Activated CD8-positive, alpha-beta T cell treated with anti-CD3 and anti-CD28 coated beads, Interleukin-2, amount 10 ng/mL, durations not matched to agents 7 days and 5 days (primary cell): ENCODE measurements around the gene AKAP13. TPM values are rescaled to one million over a fixed set of nuclear protein-coding genes. Genes with fewer than 3 reads are reported as not detected.

Source experiments
- ATAC-seq: fragments of 150-1000 bp; cut with Tn5 transposase; one replicate; pipeline ENCODE4 v1.10.0; 2021; ENCODE audit warnings: moderate library complexity
- CTCF ChIA-PET: fragments of 350-600 bp; sonication (Branson Sonifier 250); formaldehyde crosslinking; loops from one replicate; lab custom pipeline; 2021; ENCODE audit warnings: antibody characterized with exemption; lab: Charles Lee
- POLR2A ChIA-PET: fragments of 350-600 bp; sonication (Branson Sonifier 250); formaldehyde crosslinking; loops from one replicate; lab custom pipeline; 2021; ENCODE audit warnings: antibody characterized with exemption; lab: Charles Lee
- DNase-seq: peaks from one replicate; pipeline ENCODE4 v3.0.0-alpha.2; 2020
- H3K27ac Mint-ChIP-seq: one replicate; pipeline ENCODE4 v1.8.0; 2021; ENCODE audit warnings: mild to moderate bottlenecking, mixed read lengths
- H3K27me3 Mint-ChIP-seq: one replicate; pipeline ENCODE4 v1.8.0; 2021; ENCODE audit warnings: low read depth, mixed read lengths
- H3K36me3 Mint-ChIP-seq: one replicate; pipeline ENCODE4 v1.8.0; 2021; ENCODE audit warnings: low read depth, mixed read lengths
- H3K4me1 Mint-ChIP-seq: one replicate; pipeline ENCODE4 v1.8.0; 2021; ENCODE audit warnings: low read depth, mixed read lengths
- H3K4me3 Mint-ChIP-seq: one replicate; pipeline ENCODE4 v1.8.0; 2021; ENCODE audit warnings: mild to moderate bottlenecking, mixed read lengths
- H3K9me3 Mint-ChIP-seq: one replicate; pipeline ENCODE4 v1.8.0; 2022; ENCODE audit warnings: mixed read lengths; ENCODE audit not compliant: insufficient read depth
- total RNA-seq, 2 experiments: library from RNA; stranded (reverse); gene quantifications; one replicate each; pipeline ENCODE4 v1.2.3, GENCODE V29; 2021

AKAP13 gene
- total RNA-seq, 2 experiments from 2014 or later, result 112 to 117 TPM

DNA sequence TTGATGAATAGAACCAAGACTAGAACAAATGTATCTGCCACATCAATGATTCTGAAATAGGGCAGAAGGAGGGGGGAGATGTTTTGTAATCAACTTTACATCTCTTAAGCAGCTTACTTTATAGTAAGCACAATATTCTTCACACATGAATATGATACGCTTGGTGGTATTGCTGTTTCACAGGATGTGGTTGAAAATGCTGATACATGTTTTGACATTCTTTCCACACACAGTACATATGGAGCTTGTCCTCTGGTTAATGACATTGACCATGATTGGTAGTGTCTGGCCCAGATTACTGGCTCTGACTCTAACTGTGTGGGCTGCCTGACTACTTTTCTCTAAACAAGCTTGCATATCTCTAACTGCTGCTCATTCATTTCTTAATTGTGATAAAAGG is 245.5 kb downstream of the AKAP13 start:
- peak; percentile 77 for ATAC-seq
- peaks cover 60% of the 10 kb centered on the region for H3K4me1 Mint-ChIP-seq
- DNase-seq, result peak; percentile 55

DNA sequence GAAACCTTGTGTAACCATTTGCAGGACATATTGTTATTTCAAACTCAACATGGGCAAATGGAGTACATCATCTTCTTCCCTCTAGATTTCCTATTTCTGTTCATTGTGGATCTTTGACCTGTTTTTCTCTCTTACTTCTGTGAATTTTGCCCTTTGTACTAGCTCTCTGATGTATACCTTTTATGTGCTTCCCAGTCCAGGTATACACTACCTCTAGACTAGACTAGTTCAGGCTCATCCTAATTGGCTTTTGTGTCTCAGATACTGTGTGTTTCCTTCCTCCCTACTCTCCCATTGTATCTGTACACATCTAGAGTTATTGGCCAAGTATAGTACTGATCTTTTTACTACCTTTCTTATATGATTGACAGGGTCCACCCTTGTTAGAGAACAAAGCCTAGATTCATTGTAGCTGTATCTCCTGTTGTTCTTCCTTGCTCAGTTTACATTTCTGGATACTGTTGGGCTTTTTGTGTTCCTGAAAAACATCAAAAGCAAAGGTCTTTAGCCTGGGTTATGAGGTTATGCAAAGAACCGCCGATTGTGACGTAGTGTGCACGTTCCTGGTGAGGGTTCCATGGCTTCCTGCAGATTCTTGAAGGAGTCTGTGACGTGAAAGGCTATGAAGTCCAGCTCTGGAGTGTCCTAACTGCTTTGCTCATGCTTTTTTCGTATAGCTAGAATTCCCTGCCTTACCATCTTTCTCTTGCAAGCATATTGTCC is 247.0 kb downstream of the AKAP13 start:
- CTCF ChIA-PET, result interaction anchor here (0.8 to 2.3 kb wide), 5 partner anchors 9 to 142 kb away, joined by 3 to 11 read pairs (median 3); no protein-coding TSS in a partner anchor
- peak overlapping the region; percentile 26 for H3K27ac Mint-ChIP-seq
- no peak for DNase-seq
- H3K4me1 Mint-ChIP-seq, result peaks cover 56% of the 10 kb centered on the region
- peaks cover 31% of the 10 kb centered on the region for H3K36me3 Mint-ChIP-seq
- POLR2A ChIA-PET, result interaction anchor here (1.0 to 2.6 kb wide), 2 partner anchors 19 to 62 kb away, joined by 3 to 9 read pairs; no protein-coding TSS in a partner anchor
- no peak for ATAC-seq
- H3K27me3 Mint-ChIP-seq, result no peaks in the 10 kb centered on the region
- H3K9me3 Mint-ChIP-seq, result no peaks in the 10 kb centered on the region
- no peak overlapping the region for H3K4me3 Mint-ChIP-seq

More for the DNA sequence above, 245.5 kb downstream of the AKAP13 start:
- CTCF ChIA-PET, result interaction anchor here (0.7 to 3.2 kb wide), 8 partner anchors 8 to 82 kb away, joined by 3 to 13 read pairs (median 4); no protein-coding TSS in a partner anchor
- H3K27ac Mint-ChIP-seq, result peak overlapping the region; percentile 60
- peak overlapping the region; percentile 64 for H3K4me3 Mint-ChIP-seq
- H3K27me3 Mint-ChIP-seq, result no peaks in the 10 kb centered on the region
- no peaks in the 10 kb centered on the region for H3K9me3 Mint-ChIP-seq
- POLR2A ChIA-PET, result interaction anchor here (0.9 to 2.6 kb wide), 7 partner anchors 20 to 77 kb away, joined by 3 to 19 read pairs (median 5); no protein-coding TSS in a partner anchor
- H3K36me3 Mint-ChIP-seq, result peaks cover 38% of the 10 kb centered on the region

DNA sequence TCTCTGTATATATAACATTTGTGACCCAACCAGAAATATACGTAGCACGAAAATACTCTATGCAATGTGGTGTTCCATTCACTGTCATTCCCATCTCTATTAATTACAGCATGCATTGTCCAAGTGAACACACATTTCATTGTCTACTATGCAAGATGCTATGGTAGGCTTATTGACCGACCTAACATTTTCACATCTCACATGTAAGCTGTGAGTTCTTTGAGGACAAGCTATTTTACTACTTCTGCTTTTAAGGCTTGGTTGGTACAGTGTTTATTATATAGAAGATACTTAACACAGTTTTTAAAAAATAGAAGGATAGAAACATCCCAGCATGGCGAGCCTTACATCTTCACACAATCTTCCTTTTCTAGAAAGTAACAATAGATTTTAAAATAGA is 249.9 kb downstream of the AKAP13 start:
- no peak overlapping the region for H3K4me3 Mint-ChIP-seq
- H3K27me3 Mint-ChIP-seq, result no peaks in the 10 kb centered on the region
- POLR2A ChIA-PET, result interaction anchor here (0.6 to 2.6 kb wide), 3 partner anchors 16 to 188 kb away, joined by 3 to 9 read pairs (median 4); no protein-coding TSS in a partner anchor
- DNase-seq, result no peak
- H3K9me3 Mint-ChIP-seq, result no peaks in the 10 kb centered on the region
- ATAC-seq, result no peak
- H3K4me1 Mint-ChIP-seq, result peaks cover 40% of the 10 kb centered on the region
- H3K27ac Mint-ChIP-seq, result no peak overlapping the region
- H3K36me3 Mint-ChIP-seq, result peaks cover 34% of the 10 kb centered on the region
- CTCF ChIA-PET, result interaction anchor here (1.4 kb wide), 1 partner anchor 12 kb away, joined by 3 read pairs; no protein-coding TSS in a partner anchor

DNA sequence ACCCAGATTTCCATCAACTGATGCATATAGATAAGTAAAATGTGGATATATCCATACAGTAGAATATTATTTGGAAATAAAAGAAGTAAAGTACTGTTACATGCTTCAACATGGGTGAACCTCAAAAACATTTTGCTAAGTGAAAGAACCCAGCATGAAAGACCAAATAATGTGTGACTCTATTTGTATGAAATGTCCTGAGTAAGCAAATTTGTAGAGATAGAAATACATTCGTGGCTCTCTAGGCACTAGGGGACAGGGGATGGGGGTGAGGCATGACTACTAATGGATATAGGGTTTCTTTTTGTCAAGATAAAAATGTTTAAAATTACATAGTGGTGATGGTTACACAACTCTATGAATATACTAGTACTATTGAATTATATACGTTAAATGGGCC is 250.6 kb downstream of the AKAP13 start:
- ATAC-seq (no peak), DNase-seq (no peak)
- CTCF ChIA-PET, result no interaction called here
- Mint-ChIP-seq H3K36me3 (peaks cover 29% of the 10 kb centered on the region), H3K9me3 (no peaks in the 10 kb centered on the region), H3K4me1 (peaks cover 33% of the 10 kb centered on the region), H3K27ac (no peak overlapping the region), H3K4me3 (no peak overlapping the region), H3K27me3 (no peaks in the 10 kb centered on the region)
- POLR2A ChIA-PET, result interaction anchor here (0.6 to 1.2 kb wide), 2 partner anchors 15 to 189 kb away, joined by 3 to 4 read pairs; no protein-coding TSS in a partner anchor

DNA sequence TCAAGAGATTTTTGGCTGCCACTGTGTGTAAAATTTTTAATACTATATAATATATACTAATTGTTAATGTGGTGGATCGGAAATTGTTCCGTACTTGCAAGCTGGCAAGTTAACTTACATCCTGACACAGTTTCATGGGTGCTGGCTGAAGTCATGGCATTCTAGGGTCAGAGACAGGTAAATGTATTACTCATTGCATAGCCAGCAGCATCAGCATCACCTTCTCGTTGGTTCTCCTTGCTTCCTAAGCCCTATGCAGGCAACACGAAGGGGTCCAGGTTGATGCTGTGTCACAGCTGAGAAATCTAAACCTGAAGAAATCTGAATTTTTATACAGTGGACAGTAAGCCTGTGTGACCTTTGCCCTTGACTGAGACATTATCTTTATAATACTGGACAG is 251.6 kb downstream of the AKAP13 start:
- peaks cover 22% of the 10 kb centered on the region for H3K36me3 Mint-ChIP-seq
- ChIA-PET POLR2A (no interaction called here), CTCF (no interaction called here)
- DNase-seq (no peak), ATAC-seq (no peak)
- H3K27me3 Mint-ChIP-seq, result no peaks in the 10 kb centered on the region
- H3K4me1 Mint-ChIP-seq, result peaks cover 26% of the 10 kb centered on the region
- H3K4me3 Mint-ChIP-seq, result no peak overlapping the region
- no peak overlapping the region for H3K27ac Mint-ChIP-seq
- H3K9me3 Mint-ChIP-seq, result no peaks in the 10 kb centered on the region

DNA sequence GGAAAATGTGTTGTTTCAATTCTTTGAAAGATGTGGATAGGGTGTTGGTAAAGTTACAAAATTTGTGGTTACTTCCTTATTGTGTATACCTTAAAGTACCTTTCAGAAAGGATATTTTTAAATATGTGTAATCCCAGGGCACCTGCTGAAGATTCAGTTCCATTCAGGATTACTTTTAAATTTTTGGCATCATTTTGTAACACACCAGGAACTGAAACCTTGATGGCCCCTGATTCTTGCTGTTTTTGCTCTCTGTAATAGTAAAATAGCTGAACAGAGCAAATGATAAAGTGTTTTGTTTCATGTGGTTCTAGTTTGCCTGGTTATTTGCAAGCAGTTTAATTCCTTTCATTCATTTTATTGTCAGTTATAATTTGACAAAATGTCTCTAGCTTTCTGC is 253.5 kb downstream of the AKAP13 start:
- Mint-ChIP-seq H3K36me3 (peaks cover 13% of the 10 kb centered on the region), H3K4me3 (no peak overlapping the region), H3K4me1 (peaks cover 19% of the 10 kb centered on the region), H3K27me3 (no peaks in the 10 kb centered on the region), H3K27ac (no peak overlapping the region), H3K9me3 (no peaks in the 10 kb centered on the region)
- ATAC-seq (no peak), DNase-seq (no peak)
- ChIA-PET POLR2A (no interaction called here), CTCF (interaction anchor here (0.9 to 1.3 kb wide), 2 partner anchors 8 to 16 kb away, joined by 3 to 4 read pairs; no protein-coding TSS in a partner anchor)

DNA sequence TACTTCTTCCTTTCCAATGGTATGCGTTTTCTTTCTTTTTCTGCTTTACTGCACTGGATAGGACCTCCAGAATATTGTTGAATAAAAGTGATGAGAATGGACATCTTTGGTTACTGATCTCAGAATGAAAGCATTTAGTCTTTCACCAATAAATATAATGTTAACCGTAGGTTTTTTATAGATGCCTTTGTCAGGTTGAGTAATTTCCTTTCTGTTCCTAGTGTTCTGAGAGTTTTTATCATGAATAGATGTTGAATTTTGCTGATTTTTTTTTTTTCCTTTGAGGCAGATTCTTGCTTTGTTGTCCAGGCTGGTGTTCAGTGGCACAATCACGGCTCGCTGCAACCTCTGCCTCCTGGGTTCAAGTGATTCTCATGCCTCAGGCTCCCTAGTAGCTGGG is 255.9 kb downstream of the AKAP13 start:
- ChIA-PET CTCF (interaction anchor here (1.0 to 1.3 kb wide), 2 partner anchors 10 to 346 kb away, joined by 3 read pairs; no protein-coding TSS in a partner anchor), POLR2A (no interaction called here)
- no peak overlapping the region for H3K4me3 Mint-ChIP-seq

DNA sequence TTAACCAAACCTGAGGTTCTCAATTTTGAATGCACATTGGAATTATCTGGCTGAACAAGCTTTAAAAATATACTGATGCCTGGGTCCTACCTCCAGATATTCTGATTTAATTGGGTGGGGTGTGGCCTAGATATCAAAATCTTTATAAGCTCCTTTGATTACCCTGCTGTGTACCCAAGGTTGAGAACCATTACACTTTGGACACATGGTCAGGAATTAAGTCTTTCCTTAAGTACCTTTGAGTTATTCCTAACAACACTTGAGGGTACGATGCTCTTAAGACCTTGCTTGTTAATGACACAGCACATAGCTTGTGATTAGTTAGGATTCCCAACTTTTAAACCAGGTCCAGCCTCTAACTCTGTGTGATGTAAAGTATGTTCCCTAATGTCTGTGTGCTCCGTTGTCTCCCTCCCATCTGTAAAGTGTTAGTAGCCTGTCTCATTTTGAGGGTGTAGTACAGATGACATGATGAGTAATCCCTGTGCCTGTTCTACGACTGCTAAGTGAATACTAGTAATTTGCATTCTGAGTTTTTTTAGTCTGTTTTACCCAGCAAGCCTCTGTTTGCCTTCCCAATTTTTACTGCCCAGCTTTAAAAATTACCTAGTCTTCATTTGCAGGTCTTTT is 259.5 kb downstream of the AKAP13 start:
- no peak overlapping the region for H3K27ac Mint-ChIP-seq
- peaks cover 11% of the 10 kb centered on the region for H3K4me1 Mint-ChIP-seq
- H3K36me3 Mint-ChIP-seq, result peaks cover 28% of the 10 kb centered on the region
- ChIA-PET CTCF (no interaction called here), POLR2A (no interaction called here)
- H3K9me3 Mint-ChIP-seq, result no peaks in the 10 kb centered on the region
- ATAC-seq (no peak), DNase-seq (no peak)
- no peak overlapping the region for H3K4me3 Mint-ChIP-seq
- H3K27me3 Mint-ChIP-seq, result no peaks in the 10 kb centered on the region

More for the DNA sequence above, 255.9 kb downstream of the AKAP13 start:
- H3K36me3 Mint-ChIP-seq, result peaks cover 24% of the 10 kb centered on the region
- H3K27ac Mint-ChIP-seq, result no peak overlapping the region
- ATAC-seq (no peak), DNase-seq (no peak)
- H3K9me3 Mint-ChIP-seq, result no peaks in the 10 kb centered on the region
- peaks cover 15% of the 10 kb centered on the region for H3K4me1 Mint-ChIP-seq
- H3K27me3 Mint-ChIP-seq, result no peaks in the 10 kb centered on the region

DNA sequence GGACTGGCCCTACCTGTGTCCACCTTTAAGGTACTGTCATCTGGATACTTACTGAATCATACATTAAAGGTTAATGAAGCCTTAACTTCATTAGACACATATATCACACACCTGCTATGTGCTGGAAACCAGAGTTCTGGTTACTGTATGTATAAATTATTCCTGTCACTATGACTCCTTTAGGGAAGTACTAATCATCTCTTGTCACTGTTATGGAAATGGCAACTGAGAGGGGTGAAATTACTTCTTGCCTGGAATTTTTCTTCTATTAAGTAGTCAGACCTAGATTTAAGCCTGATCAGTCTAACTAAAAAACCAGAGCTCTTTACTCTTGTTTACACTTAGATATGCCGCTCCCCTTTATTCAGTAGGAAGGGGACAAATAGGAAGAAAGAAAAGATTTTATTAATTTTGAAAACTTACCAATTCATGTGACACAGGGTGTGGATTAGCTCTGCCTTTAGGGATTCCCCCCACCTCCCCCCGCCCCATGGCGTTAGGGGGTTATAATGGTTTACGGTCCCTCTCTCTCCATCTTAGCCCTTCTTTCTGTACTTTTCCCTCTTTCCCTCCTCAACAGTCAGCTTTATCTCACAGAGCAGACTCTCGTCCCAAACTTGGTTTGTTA is 261.8 kb downstream of the AKAP13 start:
- Mint-ChIP-seq H3K9me3 (no peaks in the 10 kb centered on the region), H3K4me3 (no peak overlapping the region), H3K27me3 (no peaks in the 10 kb centered on the region), H3K27ac (no peak overlapping the region), H3K4me1 (peaks cover 29% of the 10 kb centered on the region), H3K36me3 (peaks cover 41% of the 10 kb centered on the region)
- ChIA-PET CTCF (no interaction called here), POLR2A (interaction anchor here (0.8 kb wide), 1 partner anchor 14 kb away, joined by 3 read pairs; no protein-coding TSS in a partner anchor)
- no peak for ATAC-seq
- DNase-seq, result no peak

DNA sequence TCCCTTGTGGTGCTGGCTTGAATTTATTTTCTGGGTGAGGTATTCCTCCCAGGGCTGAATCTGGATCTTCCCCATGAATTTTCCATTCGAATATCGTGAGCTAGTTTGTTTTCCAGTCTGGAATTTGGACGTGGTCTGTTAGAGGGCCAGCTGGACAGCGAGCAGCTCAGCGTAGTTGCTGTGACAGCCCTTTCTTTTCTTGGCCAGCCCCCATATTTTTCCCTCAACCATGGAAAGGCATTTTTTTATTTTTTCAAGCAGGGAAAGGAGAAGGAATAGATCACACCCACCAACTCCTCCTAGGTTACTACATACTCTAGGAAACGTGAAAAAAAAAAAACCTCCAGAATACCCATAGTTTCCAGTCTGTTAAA is 262.3 kb downstream of the AKAP13 start:
- no peaks in the 10 kb centered on the region for H3K9me3 Mint-ChIP-seq
- ATAC-seq (no peak), DNase-seq (no peak)
- H3K4me3 Mint-ChIP-seq, result no peak overlapping the region
- ChIA-PET CTCF (no interaction called here), POLR2A (interaction anchor here (0.8 kb wide), 1 partner anchor 14 kb away, joined by 3 read pairs; no protein-coding TSS in a partner anchor)
- H3K4me1 Mint-ChIP-seq, result peaks cover 33% of the 10 kb centered on the region
- H3K36me3 Mint-ChIP-seq, result peaks cover 42% of the 10 kb centered on the region
- H3K27ac Mint-ChIP-seq, result no peak overlapping the region
- no peaks in the 10 kb centered on the region for H3K27me3 Mint-ChIP-seq

DNA sequence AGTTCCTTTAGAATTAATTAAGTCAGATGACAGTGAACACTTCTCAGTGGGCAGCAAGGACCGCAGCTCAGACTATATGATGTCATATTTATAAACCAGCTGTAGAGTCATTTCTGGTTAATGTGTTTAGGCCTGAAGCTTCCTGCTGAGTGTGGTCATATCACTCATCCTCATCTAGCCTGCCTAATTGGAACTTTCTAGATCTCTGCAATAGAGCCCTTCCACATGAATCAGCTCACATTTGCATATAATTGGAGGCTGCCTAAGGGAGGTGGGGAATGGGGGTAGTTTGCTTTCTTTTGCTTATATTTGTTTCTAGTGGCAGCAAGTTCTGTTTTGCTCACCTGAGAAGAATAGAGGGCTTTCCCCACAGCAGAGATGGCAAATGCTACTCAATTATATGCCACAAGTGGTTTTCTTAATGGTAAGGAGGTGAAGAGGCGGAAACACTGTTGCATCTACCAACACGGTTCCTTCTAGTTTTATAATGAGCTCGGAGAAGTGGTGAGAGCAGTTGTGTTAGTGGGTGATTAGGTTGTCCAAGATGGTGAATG is 266.2 kb downstream of the AKAP13 start:
- Mint-ChIP-seq H3K36me3 (peaks cover 35% of the 10 kb centered on the region), H3K9me3 (no peaks in the 10 kb centered on the region), H3K27me3 (no peaks in the 10 kb centered on the region), H3K4me1 (peaks cover 41% of the 10 kb centered on the region), H3K27ac (peak overlapping the region; percentile 64), H3K4me3 (peak overlapping the region; percentile 34)
- ChIA-PET CTCF (interaction anchor here (0.6 to 2.2 kb wide), 12 partner anchors 9 to 161 kb away, joined by 3 to 13 read pairs (median 4); no protein-coding TSS in a partner anchor), POLR2A (interaction anchor here (0.7 to 3.3 kb wide), 6 partner anchors 16 to 65 kb away, joined by 3 to 35 read pairs (median 8); no protein-coding TSS in a partner anchor)
- DNase-seq (peak; percentile 61), ATAC-seq (peak; percentile 81)
